HG03066 (cell line): ENCODE results near the gene MAGI1.
"Not testable (repeated sequence)": the region's sequence is repeated elsewhere in the genome, so short reads cannot be mapped to it uniquely, and the experiment has no call there.

Source experiments
- ATAC-seq: cut with Tn5 transposase; IDR thresholded peaks from one replicate; pipeline ENCODE4 v1.9.1; 2021; ENCODE audit warnings: low read depth; ENCODE audit not compliant: unreplicated experiment

Gene MAGI1

DNA sequence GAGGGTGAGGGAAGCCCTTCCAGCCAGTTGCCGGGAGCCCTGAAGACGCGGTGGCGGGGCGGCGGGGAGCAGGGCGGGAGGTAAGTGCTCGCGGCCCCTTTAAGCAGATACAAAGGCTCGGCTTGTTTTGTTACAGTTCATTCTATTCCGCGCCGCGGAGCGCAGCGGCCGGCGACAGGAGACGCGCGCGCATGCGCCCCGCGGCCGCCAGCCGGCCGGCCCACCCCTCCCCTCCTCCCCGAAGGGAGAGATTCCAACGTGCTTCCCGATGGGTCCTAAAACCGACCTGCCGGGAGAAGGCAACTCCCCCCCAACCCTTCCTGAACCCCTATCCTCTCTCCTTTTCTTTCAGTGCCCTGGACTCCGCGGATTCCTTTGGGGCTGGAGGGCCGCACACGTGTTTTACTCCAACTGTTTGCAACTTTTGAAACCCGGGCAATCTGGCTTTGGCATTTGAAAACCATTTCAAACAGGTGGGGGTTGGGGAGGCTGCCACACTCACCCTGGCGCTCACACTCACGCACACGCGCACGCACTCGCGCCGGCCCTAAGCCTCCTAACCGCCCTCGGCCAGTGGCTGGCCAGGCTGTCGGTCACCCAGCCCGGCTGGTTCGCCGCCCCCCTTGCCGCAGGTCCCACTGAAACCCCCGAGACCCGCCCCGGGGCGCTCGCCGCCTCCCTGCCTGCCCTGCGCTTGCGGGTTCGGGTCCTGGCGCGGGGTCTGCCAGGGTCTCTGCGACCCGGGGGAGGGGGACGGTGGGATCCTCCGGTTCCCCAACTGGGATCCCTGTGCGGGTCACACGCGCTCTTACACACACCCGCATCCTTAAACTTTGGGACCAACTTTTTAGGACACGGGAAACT, at the start of gene MAGI1:
MAGI1 (minus strand) TSS at position 193 of the 864 bp plus-strand sequence. CDS start 610 bp downstream, outside the sequence.
- peak; percentile 61 for ATAC-seq

DNA sequence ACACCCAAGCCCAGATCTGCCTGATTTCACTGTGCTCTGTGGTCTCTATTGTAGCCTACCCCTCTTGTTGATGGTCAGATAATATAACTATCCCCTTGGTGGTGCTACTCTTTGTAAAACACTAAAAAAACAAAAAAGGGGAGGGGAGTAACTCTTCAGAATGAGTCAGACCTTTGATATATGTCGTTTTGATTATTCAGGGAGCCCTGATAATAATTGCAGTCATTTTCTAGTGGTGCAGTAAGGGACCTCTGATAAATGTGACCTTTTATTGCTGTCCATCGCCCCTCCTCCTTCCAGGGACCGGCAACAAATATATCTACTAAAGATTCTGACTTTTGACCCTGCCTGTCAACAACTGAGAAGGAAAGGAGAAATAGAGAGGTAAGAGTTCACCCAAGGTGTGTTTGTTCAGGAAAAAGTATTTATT, 45.1 kb upstream of the MAGI1 start:
- no peak for ATAC-seq

DNA sequence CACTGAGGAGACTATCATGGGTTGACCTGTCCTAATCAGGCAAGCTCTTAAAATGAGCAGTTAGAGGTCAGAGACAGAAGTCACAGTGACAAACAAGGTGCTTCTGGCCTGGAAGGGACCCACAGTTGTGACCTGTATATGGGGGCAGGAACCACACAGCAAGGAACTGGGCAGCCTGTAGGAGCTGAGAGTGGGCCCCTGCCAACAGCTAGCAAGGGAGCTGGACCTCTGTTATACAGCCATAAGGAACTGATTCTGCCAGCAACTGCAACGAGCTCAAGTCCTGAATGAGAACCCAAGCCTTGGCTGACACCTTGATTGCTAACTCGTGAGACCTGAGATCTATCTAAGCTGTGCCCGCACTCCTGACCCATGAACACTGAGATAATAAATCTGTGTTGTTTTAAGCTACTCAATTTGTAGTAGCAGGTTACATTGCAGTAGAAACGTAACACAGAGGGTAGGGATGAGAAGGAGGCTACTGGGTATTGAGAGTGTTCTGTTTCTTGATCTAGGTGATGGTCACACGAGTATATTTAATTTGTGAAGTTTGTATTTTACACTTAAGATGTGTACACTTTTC, 44.5 kb upstream of the MAGI1 start:
- ATAC-seq, result no peak

GRCh38 chr3:66082679-66083078, 44.0 kb upstream of the MAGI1 start:
- ATAC-seq, result no peak

DNA sequence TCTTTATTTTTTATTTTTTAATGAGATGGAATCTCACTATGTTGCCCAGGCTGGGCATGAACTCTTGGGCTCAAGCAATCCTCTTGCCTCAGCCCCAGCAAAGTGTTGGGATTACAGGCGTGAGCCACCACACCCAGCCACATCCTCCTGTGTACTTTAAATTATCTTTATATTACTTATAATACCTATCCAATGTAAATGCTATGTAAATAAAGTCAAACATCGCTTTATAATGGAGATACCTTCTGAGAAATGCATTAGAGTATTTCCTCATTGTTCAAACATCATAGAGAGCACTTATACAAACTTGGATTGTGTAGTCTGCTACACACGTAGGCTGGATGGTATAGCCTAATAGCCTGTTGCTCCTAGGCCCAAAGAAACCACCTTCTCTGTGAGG, 41.4 kb upstream of the MAGI1 start:
- ATAC-seq, result no peak

- ATAC-seq, result no peak
These were observed 39.3 kb upstream of the MAGI1 start for GRCh38 chr3:66077973-66078372.

DNA sequence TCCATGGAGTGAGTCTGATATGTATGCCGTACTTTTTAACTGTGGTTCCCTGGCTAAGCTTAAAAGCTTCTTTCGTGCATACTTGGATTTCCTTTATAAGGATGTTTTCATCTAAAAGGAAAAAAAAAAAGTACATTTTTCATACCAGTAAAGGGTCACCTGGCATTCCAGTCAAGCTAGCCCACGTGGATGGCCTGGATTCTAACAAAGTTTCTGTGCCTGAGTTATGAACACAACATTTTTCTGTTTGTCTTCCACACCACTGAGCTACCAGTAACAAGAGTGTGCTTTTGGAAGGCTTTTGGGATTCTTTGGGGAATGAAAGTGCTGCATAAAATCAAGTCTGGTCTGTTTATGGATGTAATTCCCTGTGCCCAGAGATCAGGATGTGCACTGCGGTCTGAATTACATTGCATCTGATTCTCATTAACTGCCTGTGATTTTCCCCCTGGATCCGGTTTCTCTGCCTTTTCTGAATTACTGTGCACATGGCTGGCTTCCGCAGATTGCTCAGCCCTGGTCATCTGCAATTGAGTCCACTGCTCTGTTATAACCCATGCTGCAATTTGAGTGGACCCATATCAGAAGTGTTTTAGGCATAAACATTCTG, 38.2 kb upstream of the MAGI1 start:
- ATAC-seq, result no peak

GRCh38 chr3:66075281-66075680, 36.6 kb upstream of the MAGI1 start:
- no peak for ATAC-seq

DNA sequence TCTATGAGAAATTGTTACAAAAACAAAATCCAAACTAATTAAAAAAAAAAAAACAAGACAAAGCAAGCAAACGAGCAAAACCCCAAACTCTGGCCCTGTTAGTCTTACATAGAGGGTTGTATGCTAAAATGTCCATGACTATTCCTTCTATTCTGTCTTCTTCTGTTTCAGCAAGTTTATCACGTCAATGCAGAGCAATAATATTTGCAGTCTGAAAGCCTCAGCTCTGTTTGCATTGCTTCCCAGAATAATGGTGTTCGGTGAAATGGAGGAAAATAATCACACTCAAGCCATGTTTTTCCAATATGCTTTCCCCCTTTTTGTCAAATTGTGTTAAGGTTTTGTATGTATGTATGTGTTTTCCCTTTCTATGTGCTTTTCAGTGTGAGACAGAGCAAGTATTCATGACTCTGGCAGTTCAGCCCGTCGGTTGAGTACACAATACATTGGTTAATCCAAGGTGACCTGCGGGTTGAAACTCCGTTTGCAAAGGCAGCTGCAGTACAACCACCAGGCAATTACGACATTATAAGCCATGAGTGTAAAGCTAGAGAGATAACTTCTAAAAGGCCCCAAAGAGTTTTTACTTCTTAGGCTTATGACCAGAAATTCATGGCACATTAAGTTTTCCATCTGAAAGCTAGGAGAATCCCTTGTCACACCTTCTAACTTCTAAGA, 34.9 kb upstream of the MAGI1 start:
- ATAC-seq, result no peak

DNA sequence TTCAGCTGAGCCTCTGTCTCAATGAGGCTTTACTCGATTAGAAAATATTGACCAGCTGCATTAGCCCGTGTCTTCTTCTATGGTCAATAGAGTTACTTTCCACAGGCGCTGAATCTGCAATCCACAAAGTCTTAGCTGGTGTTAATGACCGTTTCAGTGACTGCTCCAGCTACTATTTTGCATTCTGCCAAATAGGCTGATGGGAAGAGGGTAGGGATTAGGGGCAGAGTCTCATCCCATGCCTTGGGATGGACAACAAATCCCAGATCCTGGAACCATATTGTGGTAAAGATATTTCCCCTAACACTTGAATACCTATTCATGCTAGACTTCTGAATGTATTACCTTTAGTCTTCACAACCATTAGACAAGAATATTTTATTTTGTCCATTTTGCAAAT, 29.5 kb upstream of the MAGI1 start:
- ATAC-seq, result no peak

- no peak for ATAC-seq
These were observed 28.4 kb upstream of the MAGI1 start for GRCh38 chr3:66066963-66067617.

GRCh38 chr3:66055289-66055688, 16.6 kb upstream of the MAGI1 start:
- ATAC-seq, result no peak

DNA sequence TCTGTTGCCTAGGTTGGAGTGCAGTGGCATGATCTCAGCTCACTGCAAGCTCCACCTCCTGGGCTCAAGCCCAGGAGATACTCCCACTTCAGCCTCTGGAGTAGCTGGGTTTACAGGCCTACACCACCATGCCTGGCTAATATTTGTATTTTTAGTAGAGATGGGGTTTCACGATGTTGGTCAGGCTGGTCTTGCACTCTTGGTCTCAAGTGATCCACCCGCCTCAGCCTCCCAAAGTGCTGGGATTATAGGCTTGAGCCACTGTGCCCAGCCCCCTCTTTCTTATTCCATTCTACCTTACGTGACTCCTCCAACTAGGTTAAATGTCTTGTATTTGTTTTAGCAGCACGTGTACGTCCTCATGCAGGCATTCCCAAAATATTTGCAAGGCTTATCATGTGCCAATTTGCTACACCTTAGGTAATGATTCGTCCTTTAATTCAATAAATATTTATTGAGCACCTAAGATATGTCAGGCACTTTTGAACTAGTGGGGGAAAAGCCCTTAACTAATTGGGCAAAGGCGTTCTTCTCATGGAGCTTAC, 14.9 kb upstream of the MAGI1 start:
- no peak for ATAC-seq

DNA sequence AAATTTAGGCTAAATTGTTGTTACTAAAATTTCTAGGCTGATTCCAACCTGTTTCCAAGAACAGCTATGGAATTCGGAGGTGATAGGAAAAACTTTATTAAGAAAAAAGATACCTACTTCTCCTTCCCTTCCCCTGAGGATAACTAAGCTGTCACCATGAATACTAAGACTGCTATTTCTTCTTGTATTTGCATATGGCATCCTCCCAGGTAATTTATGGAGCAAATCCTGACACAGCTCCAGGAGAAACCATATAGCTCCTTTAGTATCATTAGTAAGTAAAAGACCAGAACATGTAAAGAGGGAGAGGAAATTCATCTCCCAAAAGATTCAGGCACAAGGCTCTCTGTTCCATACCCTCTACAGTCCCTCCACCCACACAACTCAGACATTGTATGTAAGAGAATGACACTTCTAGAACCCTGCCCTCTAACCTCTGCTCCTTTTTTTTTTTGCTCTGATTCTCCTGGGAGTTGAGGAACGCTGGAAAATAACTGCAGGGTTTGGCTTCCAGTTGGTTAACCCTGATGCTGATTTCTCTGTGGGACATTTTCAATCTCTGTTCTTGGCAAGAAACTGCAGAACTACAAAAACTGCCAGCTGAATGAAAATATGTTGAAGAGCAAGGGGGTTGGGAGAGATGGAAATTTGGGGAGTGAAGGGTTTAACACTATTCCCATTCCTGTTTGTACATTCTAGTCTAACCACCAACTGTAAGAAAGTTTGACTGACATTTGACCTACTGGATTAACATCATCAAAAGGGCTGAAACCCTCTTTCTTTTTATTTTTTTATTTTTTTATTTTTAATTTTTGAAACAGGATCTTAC, 14.2 kb upstream of the MAGI1 start:
- no peak for ATAC-seq

DNA sequence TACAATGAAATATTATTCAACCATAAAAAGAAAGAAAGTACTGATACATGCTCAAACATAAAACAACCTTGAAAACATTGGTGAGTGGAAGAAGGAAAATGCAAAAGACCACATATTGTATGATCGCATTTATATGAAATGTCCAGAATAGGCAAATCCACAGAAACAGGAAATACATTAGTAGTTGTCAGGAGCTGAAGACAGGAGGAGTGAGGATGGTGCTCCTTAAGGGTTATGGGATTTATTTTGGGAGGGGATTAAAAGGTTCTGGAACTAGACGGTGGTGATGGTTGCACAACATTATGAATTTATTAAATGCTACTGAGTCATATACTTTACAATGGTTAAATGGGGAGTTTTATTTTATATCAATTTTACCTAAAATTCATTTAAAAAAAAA, 12.1 kb upstream of the MAGI1 start:
- no peak for ATAC-seq

GRCh38 chr3:66048051-66048395, 9.3 kb upstream of the MAGI1 start:
- ATAC-seq, result no peak

GRCh38 chr3:66047311-66048050, 8.8 kb upstream of the MAGI1 start:
- no peak for ATAC-seq

GRCh38 chr3:66046321-66046720, 7.6 kb upstream of the MAGI1 start:
- ATAC-seq, result not testable (repeated sequence)

- no peak for ATAC-seq
These were observed 3.1 kb upstream of the MAGI1 start for GRCh38 chr3:66041828-66042227.
